Stimulated activated CD4-positive, alpha-beta T cell treated with anti-CD3 and anti-CD28 coated beads, Interleukin-2, amount 100 ng/mL, for 4 hours (primary cell): ENCODE results near the gene PALLD.

Experiments used
- DNase-seq: peaks from one replicate; pipeline ENCODE4 v3.0.0-alpha.2; 2020; ENCODE audit warnings: low read depth

The PALLD gene

GRCh38 chr4:168854350-168854921 is 357.6 kb downstream of the PALLD start:
- DNase-seq = no peak

- DNase-seq = no peak
These were observed 359.5 kb downstream of the PALLD start for GRCh38 chr4:168856312-168856711.

GRCh38 chr4:168857009-168857408 is 360.2 kb downstream of the PALLD start:
- no peak for DNase-seq

GRCh38 chr4:168857546-168858314 is 360.9 kb downstream of the PALLD start:
- DNase-seq = no peak

GRCh38 chr4:168859100-168859499 is 362.2 kb downstream of the PALLD start:
- DNase-seq = no peak

- DNase-seq = no peak
These were observed 363.2 kb downstream of the PALLD start for GRCh38 chr4:168859888-168860694.

- DNase-seq = no peak
These were observed 364.0 kb downstream of the PALLD start for GRCh38 chr4:168860827-168861226.

- DNase-seq = no peak
These were observed 367.1 kb downstream of the PALLD start for GRCh38 chr4:168863719-168864647.

- DNase-seq = no peak
These were observed 368.1 kb downstream of the PALLD start for GRCh38 chr4:168864821-168865541.

GRCh38 chr4:168865854-168866253 is 369.0 kb downstream of the PALLD start:
- no peak for DNase-seq

GRCh38 chr4:168866635-168867034 is 369.8 kb downstream of the PALLD start:
- DNase-seq = no peak

GRCh38 chr4:168867128-168867527 is 370.3 kb downstream of the PALLD start:
- no peak for DNase-seq

- DNase-seq = no peak
These were observed 371.4 kb downstream of the PALLD start for GRCh38 chr4:168868044-168868781.

- DNase-seq = no peak
These were observed 371.9 kb downstream of the PALLD start for GRCh38 chr4:168868802-168869201.

GRCh38 chr4:168870004-168870403 is 373.2 kb downstream of the PALLD start:
- DNase-seq = no peak

- no peak for DNase-seq
These were observed 374.8 kb downstream of the PALLD start for GRCh38 chr4:168871632-168872031.

GRCh38 chr4:168874083-168874482 is 377.2 kb downstream of the PALLD start:
- no peak for DNase-seq

- DNase-seq = no peak
These were observed 379.3 kb downstream of the PALLD start for GRCh38 chr4:168876106-168876505.

- no peak for DNase-seq
These were observed 380.9 kb downstream of the PALLD start for GRCh38 chr4:168877511-168878491.
